NCI-H510A treated with DMSO at 0.1 percent for 48 hours (cell line): ENCODE results near the gene HRH3.

Experiments used
- DNase-seq: peaks from one replicate; lab custom pipeline; 2025; lab: John Stamatoyannopoulos, UW

The HRH3 gene

GRCh38 chr20:62197801-62198200 lies 22.3 kb downstream of the HRH3 start:
- DNase-seq, result no peak

GRCh38 chr20:62197311-62197710 lies 22.8 kb downstream of the HRH3 start:
- DNase-seq, result no peak

- no peak for DNase-seq
Observed at GRCh38 chr20:62196286-62196685, 23.8 kb downstream of the HRH3 start.

- no peak for DNase-seq
Observed at GRCh38 chr20:62195736-62196135, 24.3 kb downstream of the HRH3 start.

GRCh38 chr20:62195075-62195405 lies 25.0 kb downstream of the HRH3 start:
- no peak for DNase-seq

- DNase-seq, result no peak
Observed at GRCh38 chr20:62193079-62194025, 26.7 kb downstream of the HRH3 start.

GRCh38 chr20:62192635-62193034 lies 27.4 kb downstream of the HRH3 start:
- DNase-seq, result no peak

GRCh38 chr20:62191781-62192559 lies 28.1 kb downstream of the HRH3 start:
- no peak for DNase-seq

GRCh38 chr20:62190639-62191411 lies 29.3 kb downstream of the HRH3 start:
- no peak for DNase-seq

GRCh38 chr20:62186887-62187866 lies 32.9 kb downstream of the HRH3 start:
- no peak for DNase-seq

GRCh38 chr20:62186096-62186426 lies 34.0 kb downstream of the HRH3 start:
- DNase-seq, result no peak

GRCh38 chr20:62183426-62184142 lies 36.5 kb downstream of the HRH3 start:
- DNase-seq, result no peak

- DNase-seq, result peak; percentile 91
Observed at GRCh38 chr20:62182469-62183425, 37.3 kb downstream of the HRH3 start, which contains the start of gene MTG2. MTG2 (plus strand) TSS chr20:62183028; CDS start chr20:62193421, 10,393 bp downstream.

GRCh38 chr20:62181808-62182207 lies 38.3 kb downstream of the HRH3 start:
- DNase-seq, result no peak

- no peak for DNase-seq
Observed at GRCh38 chr20:62179162-62179504, 40.9 kb downstream of the HRH3 start.

GRCh38 chr20:62178316-62179161 lies 41.5 kb downstream of the HRH3 start:
- no peak for DNase-seq

- DNase-seq, result no peak
Observed at GRCh38 chr20:62177307-62177706, 42.8 kb downstream of the HRH3 start.

- no peak for DNase-seq
Observed at GRCh38 chr20:62176866-62177265, 43.2 kb downstream of the HRH3 start.

GRCh38 chr20:62175711-62176110 lies 44.4 kb downstream of the HRH3 start:
- no peak for DNase-seq
